Neutrophil (primary cell): ENCODE data around the gene PIWIL4.

ENCODE experiments used
- H3K27ac ChIP-seq: fragments of 200-600 bp; sonication (generic); 2 replicates; pipeline ENCODE4 v1.5.1; 2016; ENCODE audit warnings: mild to moderate bottlenecking, moderate library complexity
- H3K27me3 ChIP-seq: fragments of 200-600 bp; sonication (generic); 2 replicates; pipeline ENCODE4 v1.6.0; 2016; ENCODE audit warnings: mild to moderate bottlenecking
- H3K36me3 ChIP-seq: fragments of 200-600 bp; sonication (generic); 2 replicates; pipeline ENCODE4 v1.5.1; 2017
- H3K4me1 ChIP-seq, 2 experiments: fragments of 200-600 bp in 1 of 2; sonication (generic) in 1 of 2; 1 replicate in 1 of 2; 2 replicates in 1 of 2; pipeline versions ENCODE4 v1.5.1 to v1.6.1; 2013 to 2016; ENCODE audit warnings: low read depth in 1 of 2, low read length in 1 of 2, mild to moderate bottlenecking in 1 of 2, moderate library complexity in 1 of 2; ENCODE audit not compliant: control insufficient read depth in 1 of 2, insufficient read depth in 1 of 2
- H3K4me3 ChIP-seq, 2 experiments: fragments of 200-600 bp in 1 of 2; sonication (generic) in 1 of 2; 1 replicate in 1 of 2; 2 replicates in 1 of 2; pipeline ENCODE4 v1.5.1; 2013 to 2016; ENCODE audit warnings: low read depth in 1 of 2, low read length in 1 of 2, mild to moderate bottlenecking in 1 of 2, moderate library complexity in 1 of 2
- H3K9me3 ChIP-seq: fragments of 200-600 bp; sonication (generic); 2 replicates; pipeline ENCODE4 v1.5.1; 2016
- TF ChIP-seq, protein P1 (sequence below): fragments of 200-600 bp; sonication (generic); IDR thresholded peaks from 2 replicates; pipeline ENCODE4 v1.5.1; 2016; ENCODE audit warnings: antibody characterized with exemption

Gene PIWIL4

DNA sequence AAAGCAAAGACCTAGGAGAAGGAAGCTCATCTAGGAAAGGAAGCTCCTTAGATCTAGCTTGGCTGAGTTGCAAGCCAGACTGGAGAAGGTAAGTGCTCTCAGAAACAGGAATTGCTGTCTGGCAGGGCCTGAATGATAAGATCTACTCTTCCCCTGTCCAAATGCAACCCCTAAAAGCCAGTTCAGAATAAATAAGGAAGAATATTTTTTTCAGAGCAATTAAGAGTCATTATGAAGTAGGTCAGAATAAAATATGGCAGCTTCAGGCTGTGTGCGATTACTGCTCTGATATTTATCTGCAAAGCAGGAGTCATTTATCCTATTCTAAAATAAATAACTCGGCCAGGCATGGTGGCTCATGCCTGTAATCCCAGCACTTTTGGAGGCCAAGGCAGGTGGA is 82.1 kb downstream of the PIWIL4 start:
- no peaks in the 10 kb centered on the region for H3K9me3 ChIP-seq
- TF ChIP-seq, protein P1, sequence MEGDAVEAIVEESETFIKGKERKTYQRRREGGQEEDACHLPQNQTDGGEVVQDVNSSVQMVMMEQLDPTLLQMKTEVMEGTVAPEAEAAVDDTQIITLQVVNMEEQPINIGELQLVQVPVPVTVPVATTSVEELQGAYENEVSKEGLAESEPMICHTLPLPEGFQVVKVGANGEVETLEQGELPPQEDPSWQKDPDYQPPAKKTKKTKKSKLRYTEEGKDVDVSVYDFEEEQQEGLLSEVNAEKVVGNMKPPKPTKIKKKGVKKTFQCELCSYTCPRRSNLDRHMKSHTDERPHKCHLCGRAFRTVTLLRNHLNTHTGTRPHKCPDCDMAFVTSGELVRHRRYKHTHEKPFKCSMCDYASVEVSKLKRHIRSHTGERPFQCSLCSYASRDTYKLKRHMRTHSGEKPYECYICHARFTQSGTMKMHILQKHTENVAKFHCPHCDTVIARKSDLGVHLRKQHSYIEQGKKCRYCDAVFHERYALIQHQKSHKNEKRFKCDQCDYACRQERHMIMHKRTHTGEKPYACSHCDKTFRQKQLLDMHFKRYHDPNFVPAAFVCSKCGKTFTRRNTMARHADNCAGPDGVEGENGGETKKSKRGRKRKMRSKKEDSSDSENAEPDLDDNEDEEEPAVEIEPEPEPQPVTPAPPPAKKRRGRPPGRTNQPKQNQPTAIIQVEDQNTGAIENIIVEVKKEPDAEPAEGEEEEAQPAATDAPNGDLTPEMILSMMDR: no peak
- H3K27me3 ChIP-seq: no peaks in the 10 kb centered on the region
- H3K4me1 ChIP-seq: peaks cover 12 to 14% of the 10 kb centered on the region in 2 experiments
- no peak overlapping the region for H3K4me3 ChIP-seq
- H3K27ac ChIP-seq: no peak overlapping the region
- H3K36me3 ChIP-seq: no peaks in the 10 kb centered on the region

DNA sequence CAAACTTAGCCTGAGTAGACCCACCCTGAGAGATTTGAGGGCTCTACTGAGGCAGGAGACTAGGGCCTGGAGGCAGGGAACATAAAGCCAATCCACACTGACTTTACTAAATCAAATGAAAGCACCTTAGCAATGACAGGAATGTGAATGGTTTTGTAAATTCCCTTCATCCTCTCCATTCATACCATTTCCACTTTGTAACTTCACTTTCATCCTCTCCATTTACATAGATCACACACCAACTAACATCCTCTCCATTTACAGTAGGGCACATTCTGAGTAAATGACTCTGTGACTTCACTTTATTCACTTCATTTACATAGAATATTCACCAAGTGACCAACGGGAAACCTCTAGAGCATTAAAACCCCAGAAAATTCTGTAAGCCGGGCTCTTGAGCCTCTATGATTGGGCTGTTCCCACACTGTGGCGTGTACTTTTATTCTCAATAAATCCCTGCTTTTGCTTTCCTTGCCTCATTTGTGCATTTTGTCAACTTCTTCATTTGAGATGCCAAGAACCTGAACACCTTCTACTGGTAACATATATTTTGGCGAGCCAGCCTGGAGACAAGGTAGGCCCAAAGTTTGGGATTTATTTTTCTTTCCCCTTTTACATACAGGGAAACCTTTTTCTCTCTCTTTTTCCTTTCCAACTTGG is 82.9 kb downstream of the PIWIL4 start:
- Histone ChIP-seq H3K4me1 (peaks cover 7% of the 10 kb centered on the region in 2 experiments), H3K27me3 (peaks cover 2% of the 10 kb centered on the region), H3K36me3 (no peaks in the 10 kb centered on the region), H3K9me3 (no peaks in the 10 kb centered on the region), H3K4me3 (no peak overlapping the region), H3K27ac (no peak overlapping the region)
- TF ChIP-seq, protein P1: no peak

DNA sequence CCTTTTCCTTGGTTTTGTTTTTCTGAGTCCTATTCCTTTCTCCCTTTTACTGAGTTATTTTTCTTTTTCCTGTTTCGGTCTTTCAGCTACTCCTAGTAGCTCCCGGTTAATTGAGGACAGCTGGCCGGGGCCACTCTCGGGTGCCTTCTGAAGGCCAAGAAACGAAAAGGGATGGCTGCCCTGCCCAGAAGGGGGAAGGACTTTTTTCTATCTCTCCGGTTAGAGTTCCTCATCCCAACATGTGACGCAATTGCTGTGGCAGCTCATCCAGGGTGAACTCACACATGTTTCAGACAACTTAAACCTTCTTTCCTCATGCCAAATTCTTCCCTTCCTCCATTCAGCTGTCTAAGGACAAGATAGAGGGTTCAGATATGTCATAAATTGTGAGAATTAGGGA is 83.6 kb downstream of the PIWIL4 start:
- Histone ChIP-seq H3K4me3 (no peak overlapping the region), H3K9me3 (no peaks in the 10 kb centered on the region)

DNA sequence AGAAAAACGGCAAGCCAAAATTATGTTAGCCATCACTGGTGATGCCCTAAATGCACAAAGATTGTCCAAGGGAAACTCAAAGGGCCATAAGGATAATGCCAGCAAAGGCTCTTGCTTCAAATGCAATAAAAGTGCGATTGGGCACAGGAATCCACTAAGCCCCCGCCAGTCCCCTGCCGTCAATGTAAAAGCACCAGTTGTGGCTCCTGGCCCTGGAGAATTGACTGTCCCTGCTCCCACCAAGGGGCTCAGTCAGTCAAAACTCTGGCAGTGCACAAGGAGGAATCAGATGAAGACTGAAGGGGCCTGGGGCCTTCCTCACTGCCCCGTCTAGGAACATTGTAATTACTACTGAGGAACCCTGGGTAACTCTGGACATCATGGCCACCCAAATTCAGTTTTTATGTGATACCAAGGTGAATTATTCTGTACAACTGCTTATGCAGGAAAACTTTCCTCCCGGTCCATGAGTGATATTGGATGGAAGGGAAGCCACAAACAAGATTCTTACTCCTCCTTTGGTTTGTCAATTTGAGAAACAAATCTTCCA is 85.6 kb downstream of the PIWIL4 start:
- Histone ChIP-seq H3K9me3 (no peaks in the 10 kb centered on the region), H3K4me1 (peaks cover 0 to 3% of the 10 kb centered on the region in 2 experiments), H3K27me3 (peaks cover 4% of the 10 kb centered on the region), H3K36me3 (no peaks in the 10 kb centered on the region), H3K4me3 (no peak overlapping the region), H3K27ac (no peak overlapping the region)
- TF ChIP-seq, protein P1: no peak

More for the DNA sequence above, 83.6 kb downstream of the PIWIL4 start:
- no peaks in the 10 kb centered on the region for H3K36me3 ChIP-seq
- H3K27ac ChIP-seq: no peak overlapping the region
- TF ChIP-seq, protein P1: no peak
- peaks cover 4% of the 10 kb centered on the region for H3K27me3 ChIP-seq
- peaks cover under 1 to 3% of the 10 kb centered on the region in 2 experiments for H3K4me1 ChIP-seq

DNA sequence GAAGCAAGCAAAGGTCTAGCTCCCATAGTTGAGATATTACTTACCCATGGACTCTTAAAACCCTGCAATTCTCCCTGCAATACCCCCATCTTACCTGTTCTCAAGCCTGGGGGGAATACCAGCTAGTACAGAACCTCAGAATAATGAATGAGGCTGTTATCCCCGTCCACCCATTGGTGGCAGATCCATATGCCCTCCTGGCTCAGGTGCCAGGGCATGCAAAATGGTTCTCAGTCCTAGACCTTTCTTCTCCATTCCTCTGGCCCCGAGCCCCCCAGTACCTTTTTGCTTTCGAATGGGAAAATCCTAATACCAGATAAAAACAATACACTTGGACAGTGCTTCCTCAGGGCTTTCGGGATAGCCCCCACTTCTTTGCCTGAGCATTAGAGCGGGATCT is 86.4 kb downstream of the PIWIL4 start:
- no peak overlapping the region for H3K4me3 ChIP-seq
- TF ChIP-seq, protein P1: no peak
- H3K9me3 ChIP-seq: no peaks in the 10 kb centered on the region
- peaks cover 4% of the 10 kb centered on the region for H3K27me3 ChIP-seq
- no peak overlapping the region for H3K27ac ChIP-seq
- H3K36me3 ChIP-seq: no peaks in the 10 kb centered on the region
- peaks cover 0 to 3% of the 10 kb centered on the region in 2 experiments for H3K4me1 ChIP-seq
